Suprapubic skin (tissue), 4 donors: ENCODE results near the gene NOSIP.

Experiments
- EP300 ChIP-seq: sonication (generic); formaldehyde crosslinking; IDR thresholded peaks from one replicate; pipeline ENCODE4 v1.6.1; 2017; ENCODE audit warnings: antibody characterized with exemption
- POLR2A ChIP-seq, 2 donors: fragments of 450-650 bp; IDR thresholded peaks; one replicate each; pipeline ENCODE4 v1.6.1; 2017; ENCODE audit warnings: antibody characterized with exemption in 2 of 2, mild to moderate bottlenecking in 2 of 2, moderate library complexity in 2 of 2
- POLR2AphosphoS5 ChIP-seq, 3 donors: sonication (generic); formaldehyde crosslinking; IDR thresholded peaks; one replicate each; pipeline ENCODE4 v1.6.1; 2017; ENCODE audit warnings: antibody characterized with exemption in 3 of 3
- TF ChIP-seq, protein P1 (sequence below), 2 donors: fragments of 200-600 bp in 1 of 2; fragments of 450-650 bp in 1 of 2; sonication (generic) in 1 of 2; IDR thresholded peaks; one replicate each; pipeline ENCODE4 v1.5.1; 2016 to 2019; ENCODE audit warnings: antibody characterized with exemption in 2 of 2, mild to moderate bottlenecking in 1 of 2, moderate library complexity in 1 of 2

DNA sequence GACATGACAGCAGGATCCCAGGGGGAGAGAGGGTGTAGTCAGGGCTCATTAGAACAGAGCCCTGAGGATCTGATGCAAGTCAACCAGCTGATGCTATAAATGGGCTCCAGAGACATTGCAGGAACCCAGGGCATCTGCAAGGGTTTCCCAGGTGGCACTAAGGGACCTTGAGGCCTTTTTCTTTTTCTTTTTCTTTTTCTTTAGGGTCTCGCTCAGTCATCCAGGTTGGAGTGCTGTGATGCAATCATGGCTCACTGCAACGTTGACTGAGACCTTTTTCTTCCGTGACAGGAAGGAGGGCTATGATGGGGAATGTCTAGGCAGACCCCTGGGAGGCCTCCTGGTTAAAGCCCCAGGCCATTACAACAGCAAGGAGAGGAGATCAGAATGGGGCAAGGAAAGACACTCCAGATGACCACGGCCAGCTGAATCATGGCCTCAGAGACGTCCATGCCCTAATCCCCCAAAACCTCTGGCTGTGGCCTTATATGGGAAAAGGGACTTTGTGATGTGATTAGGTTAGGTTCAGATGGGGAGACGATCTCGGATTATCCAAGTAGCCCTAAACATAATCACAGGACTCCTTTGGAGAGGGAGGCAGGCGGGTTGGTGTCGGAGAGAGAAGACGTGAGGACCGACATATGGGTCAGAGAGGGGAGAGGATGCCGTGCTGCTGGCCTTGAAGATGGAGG is 72.4 kb downstream of the NOSIP start:
- TF ChIP-seq, protein P1, sequence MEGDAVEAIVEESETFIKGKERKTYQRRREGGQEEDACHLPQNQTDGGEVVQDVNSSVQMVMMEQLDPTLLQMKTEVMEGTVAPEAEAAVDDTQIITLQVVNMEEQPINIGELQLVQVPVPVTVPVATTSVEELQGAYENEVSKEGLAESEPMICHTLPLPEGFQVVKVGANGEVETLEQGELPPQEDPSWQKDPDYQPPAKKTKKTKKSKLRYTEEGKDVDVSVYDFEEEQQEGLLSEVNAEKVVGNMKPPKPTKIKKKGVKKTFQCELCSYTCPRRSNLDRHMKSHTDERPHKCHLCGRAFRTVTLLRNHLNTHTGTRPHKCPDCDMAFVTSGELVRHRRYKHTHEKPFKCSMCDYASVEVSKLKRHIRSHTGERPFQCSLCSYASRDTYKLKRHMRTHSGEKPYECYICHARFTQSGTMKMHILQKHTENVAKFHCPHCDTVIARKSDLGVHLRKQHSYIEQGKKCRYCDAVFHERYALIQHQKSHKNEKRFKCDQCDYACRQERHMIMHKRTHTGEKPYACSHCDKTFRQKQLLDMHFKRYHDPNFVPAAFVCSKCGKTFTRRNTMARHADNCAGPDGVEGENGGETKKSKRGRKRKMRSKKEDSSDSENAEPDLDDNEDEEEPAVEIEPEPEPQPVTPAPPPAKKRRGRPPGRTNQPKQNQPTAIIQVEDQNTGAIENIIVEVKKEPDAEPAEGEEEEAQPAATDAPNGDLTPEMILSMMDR (IDR thresholded peaks at IDR 0.05), result no peak
- no peak for TF ChIP-seq EP300
- no peak for TF ChIP-seq POLR2A (IDR thresholded peaks at IDR 0.05)
- TF ChIP-seq POLR2AphosphoS5 (IDR thresholded peaks at IDR 0.05), result no peak
